Measurements from ENCODE around the gene C18orf63.
A peak's percentile ranks its signal among the peaks of the same experiment; 100 is the strongest.

GRCh38 chr18:74351354-74351753, 35.7 kb downstream of the C18orf63 start:
- no peak for TF ChIP-seq RFX5 (IDR thresholded peaks at IDR 0.05; ENCODE audit: low read depth, low read length)
- TF ChIP-seq POLR2A (IDR thresholded peaks at IDR 0.05; ENCODE audit: low read depth, low read length), result no peak
- TF ChIP-seq SMC3 (IDR thresholded peaks at IDR 0.05; ENCODE audit: low read depth, low read length), result no peak
- 0 out of 2 replicates have a peak, but pooled peaks have one; percentile 37 for TF ChIP-seq BHLHE40 (IDR thresholded peaks at IDR 0.05; ENCODE audit: low read depth, low read length)
- TF ChIP-seq CTCF (conservative IDR thresholded peaks at IDR 0.05; ENCODE audit: low read depth, low read length), result no peak
- no peak for TF ChIP-seq MAZ (IDR thresholded peaks at IDR 0.05; ENCODE audit: borderline replicate concordance, low read depth, low read length)
- TF ChIP-seq MAFK (IDR thresholded peaks at IDR 0.05; ENCODE audit: low read depth, low read length), result peak; percentile 32; the same call in 1 of the 2 replicates
- TF ChIP-seq FOS (IDR thresholded peaks at IDR 0.05; ENCODE audit: low read depth, low read length), result no peak
- no peak for TF ChIP-seq RCOR1 (IDR thresholded peaks at IDR 0.05; ENCODE audit: insufficient replicate concordance, low read length)
- peak; percentile 80 for TF ChIP-seq USF2 (IDR thresholded peaks at IDR 0.05; ENCODE audit: low read depth, low read length)

All from IMR-90 (cell line).